GM23338 (cell line): Measurements from ENCODE around the gene PSMB7. TPM values are rescaled to one million over a fixed set of nuclear protein-coding genes. Genes with fewer than 3 reads are reported as not detected.

Experiments used
- ATAC-seq: fragments of 200-7000 bp; cut with Tn5 transposase; 3 replicates; pipeline ENCODE4 v1.9.1; 2020
- DNase-seq: peaks from one replicate; pipeline ENCODE4 v3.0.0-alpha.2; 2015; ENCODE audit warnings: low spot score
- H2AFZ ChIP-seq: fragments of 200-600 bp; sonication (generic); 2 replicates; pipeline ENCODE4 v1.8.0; 2016; ENCODE audit warnings: antibody characterized with exemption, mild to moderate bottlenecking, moderate library complexity
- H3F3A ChIP-seq: fragments of 200-600 bp; sonication (generic); replicated peaks from 2 replicates; pipeline ENCODE4 v1.8.0; 2017; ENCODE audit warnings: antibody characterized with exemption, mixed run types, low read depth
- H3K27ac ChIP-seq: fragments of 200-600 bp; sonication (generic); 2 replicates; pipeline ENCODE4 v1.6.1; 2016; ENCODE audit warnings: low read depth
- H3K27me3 ChIP-seq: fragments of 200-600 bp; sonication (generic); 2 replicates; pipeline ENCODE4 v1.8.0; 2016; ENCODE audit warnings: mild to moderate bottlenecking, mixed run types, moderate library complexity; ENCODE audit not compliant: insufficient read depth
- H3K36me3 ChIP-seq: fragments of 200-600 bp; sonication (generic); 2 replicates; pipeline ENCODE4 v1.8.0; 2016; ENCODE audit warnings: mild to moderate bottlenecking; ENCODE audit not compliant: insufficient read depth
- H3K4me1 ChIP-seq: fragments of 200-600 bp; sonication (generic); 2 replicates; pipeline ENCODE4 v1.8.0; 2016; ENCODE audit warnings: mild to moderate bottlenecking, moderate library complexity; ENCODE audit not compliant: insufficient read depth
- H3K4me2 ChIP-seq: fragments of 200-600 bp; sonication (generic); 2 replicates; pipeline ENCODE4 v1.7.1; 2017; ENCODE audit warnings: mixed run types
- H3K4me3 ChIP-seq: fragments of 200-600 bp; sonication (generic); 2 replicates; pipeline ENCODE4 v1.6.1; 2016; ENCODE audit warnings: mixed run types
- H3K79me2 ChIP-seq: fragments of 200-600 bp; sonication (generic); replicated peaks from 2 replicates; pipeline ENCODE4 v1.8.0; 2017; ENCODE audit warnings: mild to moderate bottlenecking; ENCODE audit not compliant: insufficient read depth
- H3K9me2 ChIP-seq: fragments of 200-600 bp; sonication (generic); 2 replicates; pipeline ENCODE4 v1.8.0; 2017; ENCODE audit not compliant: insufficient read depth
- H4K20me1 ChIP-seq: fragments of 200-600 bp; sonication (generic); replicated peaks from 2 replicates; pipeline ENCODE4 v1.8.0; 2017; ENCODE audit warnings: mild to moderate bottlenecking; ENCODE audit not compliant: insufficient read depth
- H3K27ac Mint-ChIP-seq: 2 replicates; pipeline ENCODE4 v1.8.0; 2020; ENCODE audit warnings: inconsistent platforms, mild to moderate bottlenecking, moderate library complexity, mixed read lengths
- H3K27me3 Mint-ChIP-seq: 3 replicates; pipeline ENCODE4 v1.8.0; 2022; ENCODE audit warnings: low read depth, mild to moderate bottlenecking, moderate library complexity, mixed read lengths, inconsistent platforms; ENCODE audit not compliant: insufficient read depth, poor library complexity
- H3K36me3 Mint-ChIP-seq: 3 replicates; pipeline ENCODE4 v1.8.0; 2021; ENCODE audit warnings: low read depth, mild to moderate bottlenecking, inconsistent platforms, moderate library complexity, mixed read lengths
- H3K4me1 Mint-ChIP-seq: 3 replicates; pipeline ENCODE4 v1.8.0; 2020; ENCODE audit warnings: mild to moderate bottlenecking, inconsistent platforms, mixed read lengths
- H3K4me3 Mint-ChIP-seq: 3 replicates; pipeline ENCODE4 v1.8.0; 2021; ENCODE audit warnings: moderate library complexity, mild to moderate bottlenecking, inconsistent platforms, mixed read lengths
- H3K9me3 Mint-ChIP-seq: 3 replicates; pipeline ENCODE4 v1.8.0; 2020; ENCODE audit warnings: moderate library complexity, mild to moderate bottlenecking, inconsistent platforms, mixed read lengths
- CTCF ChIP-seq, 2 experiments: fragments of 200-600 bp in 1 of 2; sonication (generic) in 1 of 2; conservative IDR thresholded peaks; 2 replicates each; pipeline versions ENCODE4 v1.5.1 to v1.6.1; 2016 to 2017; ENCODE audit warnings: antibody characterized with exemption in 2 of 2, low read depth in 2 of 2, mild to moderate bottlenecking in 2 of 2, moderate library complexity in 1 of 2
- ETS1 ChIP-seq: IDR thresholded peaks from 2 replicates; pipeline ENCODE4 v1.6.1; 2016; ENCODE audit warnings: antibody characterized with exemption
- EZH2phosphoT487 ChIP-seq: fragments of 200-600 bp; sonication (generic); IDR thresholded peaks from one replicate; pipeline ENCODE4 v1.8.1; 2018; ENCODE audit warnings: antibody characterized with exemption; ENCODE audit not compliant: unreplicated experiment
- JUNB ChIP-seq: IDR thresholded peaks from one replicate; pipeline ENCODE4 v1.6.1; 2016; ENCODE audit warnings: antibody characterized with exemption; ENCODE audit not compliant: unreplicated experiment
- NANOG ChIP-seq: IDR thresholded peaks from 2 replicates; pipeline ENCODE4 v1.6.1; 2016; ENCODE audit warnings: antibody characterized with exemption, borderline replicate concordance
- POLR2AphosphoS5 ChIP-seq: IDR thresholded peaks from 2 replicates; pipeline ENCODE4 v1.6.1; 2016; ENCODE audit warnings: antibody characterized with exemption, low read depth
- STAT1 ChIP-seq: IDR thresholded peaks from one replicate; pipeline ENCODE4 v1.6.1; 2016; ENCODE audit warnings: antibody characterized with exemption; ENCODE audit not compliant: unreplicated experiment
- ZNF114 ChIP-seq: fragments of 250-450 bp; sonication (Bioruptor Pico); IDR thresholded peaks from 2 replicates; pipeline ENCODE4 v1.5.0; 2020; ENCODE audit warnings: mild to moderate bottlenecking, moderate library complexity
- ZNF331 ChIP-seq: fragments of 250-450 bp; sonication (Bioruptor Pico); IDR thresholded peaks from 2 replicates; pipeline ENCODE4 v1.5.0; 2020; ENCODE audit warnings: low read depth, mild to moderate bottlenecking, moderate library complexity
- ZNF462 ChIP-seq: fragments of 250-450 bp; sonication (Bioruptor Pico); IDR thresholded peaks from 2 replicates; pipeline ENCODE4 v1.5.0; 2020; ENCODE audit warnings: mild to moderate bottlenecking, moderate library complexity
- polyA plus RNA-seq: library from polyadenylated mRNA; unstranded; fragments of >200 nt; fragmentation: Nextera tagmentation; extraction: Ambion mirVana; gene quantifications from 2 replicates; pipeline ENCODE4 v1.2.1, GENCODE V29; 2016
- total RNA-seq: library from RNA; depleted of rRNA; stranded (reverse); fragments of >200 nt; shearing (Covaris generic); gene quantifications from 2 replicates; pipeline ENCODE4 v1.2.3, GENCODE V29; 2014

Gene PSMB7
- total and polyA plus RNA-seq, 2 experiments from 2014 or later: 255 to 268 TPM

- Histone ChIP-seq H3K9me2 (no peaks in the 10 kb centered on the region), H3K36me3 (no peaks in the 10 kb centered on the region), H3K4me1 (no peaks in the 10 kb centered on the region), H4K20me1 (peaks cover 23% of the 10 kb centered on the region; the same call in 1 of the 2 replicates), H3K79me2 (peaks cover 98% of the 10 kb centered on the region), H2AFZ (no peak overlapping the region), H3K27ac (no peak overlapping the region), H3K4me2 (no peak overlapping the region), H3F3A (no peaks in the 10 kb centered on the region), H3K27me3 (no peaks in the 10 kb centered on the region), H3K4me3 (no peak overlapping the region)
- H3K36me3 Mint-ChIP-seq: peaks cover 21% of the 10 kb centered on the region; the same call in 2 of the 3 replicates
- DNase-seq (no peak), ATAC-seq (no peak)
- H3K27me3 Mint-ChIP-seq: no peaks in the 10 kb centered on the region
- no peak for TF ChIP-seq ZNF114 (CRISPR knock-in tag)
- TF ChIP-seq JUNB: no peak
- no peak for TF ChIP-seq EZH2phosphoT487
- TF ChIP-seq POLR2AphosphoS5: no peak
- no peak for TF ChIP-seq STAT1
- H3K4me3 Mint-ChIP-seq: no peak overlapping the region
- peaks cover 3% of the 10 kb centered on the region; the same call in 2 of the 3 replicates for H3K9me3 Mint-ChIP-seq
- no peak overlapping the region; the same call in 1 of the 2 replicates for H3K27ac Mint-ChIP-seq
- peaks cover 37% of the 10 kb centered on the region for H3K4me1 Mint-ChIP-seq
These were observed 44.2 kb downstream of the PSMB7 start for GRCh38 chr9:124370896-124371582.

- Histone ChIP-seq H3K9me2 (no peaks in the 10 kb centered on the region), H2AFZ (no peak overlapping the region), H3K36me3 (no peaks in the 10 kb centered on the region), H3K4me1 (no peaks in the 10 kb centered on the region), H3K79me2 (peaks cover 97% of the 10 kb centered on the region), H4K20me1 (peaks cover 23% of the 10 kb centered on the region; the same call in 1 of the 2 replicates), H3K27me3 (no peaks in the 10 kb centered on the region), H3F3A (no peaks in the 10 kb centered on the region), H3K4me3 (no peak overlapping the region), H3K27ac (no peak overlapping the region), H3K4me2 (no peak overlapping the region)
- peaks cover 37% of the 10 kb centered on the region for H3K4me1 Mint-ChIP-seq
- ATAC-seq: no peak; the same call in 2 of the 3 replicates
- no peak overlapping the region for H3K4me3 Mint-ChIP-seq
- H3K36me3 Mint-ChIP-seq: peaks cover 12% of the 10 kb centered on the region
- H3K27ac Mint-ChIP-seq: no peak overlapping the region; the same call in 1 of the 2 replicates
- DNase-seq: no peak
- H3K9me3 Mint-ChIP-seq: peaks cover 3% of the 10 kb centered on the region; the same call in 2 of the 3 replicates
- no peaks in the 10 kb centered on the region for H3K27me3 Mint-ChIP-seq
- no peak for TF ChIP-seq NANOG
- TF ChIP-seq ZNF331: no peak
- TF ChIP-seq CTCF (conservative IDR thresholded peaks at IDR 0.05; ENCODE audit: low read depth in 2 of 2): no peak
- no peak for TF ChIP-seq ETS1
- TF ChIP-seq ZNF462: no peak
These were observed 45.9 kb downstream of the PSMB7 start for GRCh38 chr9:124369231-124369797.
